Activated T-cell treated with anti-CD3 and anti-CD28 coated beads for 24 hours (primary cell): ENCODE measurements around the gene DARS2.

Experiments
- DNase-seq: peaks from one replicate; pipeline ENCODE4 v3.0.0-alpha.2; 2020; ENCODE audit warnings: low read depth

DARS2 gene

GRCh38 chr1:173888749-173889148, 64.3 kb downstream of the DARS2 start:
- no peak for DNase-seq

- DNase-seq, result no peak
Observed at GRCh38 chr1:173889885-173890284, 65.4 kb downstream of the DARS2 start.

- no peak for DNase-seq
Observed at GRCh38 chr1:173893611-173894010, 69.1 kb downstream of the DARS2 start.

GRCh38 chr1:173894189-173894588, 69.7 kb downstream of the DARS2 start:
- no peak for DNase-seq

- no peak for DNase-seq
Observed at GRCh38 chr1:173900427-173900826, 76.0 kb downstream of the DARS2 start.

GRCh38 chr1:173900992-173901391, 76.5 kb downstream of the DARS2 start:
- DNase-seq, result no peak

- DNase-seq, result no peak
Observed at GRCh38 chr1:173903827-173904531, 79.5 kb downstream of the DARS2 start.
